NB4 (cell line): ENCODE data around the gene DNMT1.

Experiments used
- DNase-seq: peaks from one replicate; pipeline ENCODE4 v3.0.0; 2010; ENCODE audit warnings: low read depth
- H3K4me3 ChIP-seq: one replicate; pipeline ENCODE4 v1.5.1; 2011; ENCODE audit warnings: mild to moderate bottlenecking, low read depth, low read length, moderate library complexity
- CTCF ChIP-seq: IDR thresholded peaks from one replicate; pipeline ENCODE4 v1.5.1; 2012; ENCODE audit warnings: low read depth, low read length
- MAX ChIP-seq: IDR thresholded peaks from 2 replicates; pipeline ENCODE4 v1.6.1; 2011; ENCODE audit warnings: low read depth, low read length
- MYC ChIP-seq: IDR thresholded peaks from 2 replicates; pipeline ENCODE4 v1.6.1; 2011; ENCODE audit warnings: low read depth, low read length
- POLR2A ChIP-seq: IDR thresholded peaks from 2 replicates; pipeline ENCODE4 v1.6.1; 2011; ENCODE audit warnings: mild to moderate bottlenecking; ENCODE audit not compliant: insufficient read length; ENCODE audit errors: extremely low read depth

Gene DNMT1

GRCh38 chr19:10139952-10140351 is 54.8 kb downstream of the DNMT1 start:
- no peak overlapping the region for H3K4me3 ChIP-seq
- DNase-seq = no peak
- TF ChIP-seq MAX = no peak
- no peak for TF ChIP-seq CTCF
- TF ChIP-seq MYC = no peak

- DNase-seq = no peak
- TF ChIP-seq POLR2A (no peak), MYC (no peak), MAX (no peak)
- no peak overlapping the region for H3K4me3 ChIP-seq
Measured at GRCh38 chr19:10138879-10139795, 55.6 kb downstream of the DNMT1 start.

GRCh38 chr19:10137751-10138682 is 56.7 kb downstream of the DNMT1 start:
- H3K4me3 ChIP-seq = no peak overlapping the region
- DNase-seq = no peak

GRCh38 chr19:10136936-10137335 is 57.8 kb downstream of the DNMT1 start:
- no peak for DNase-seq
- no peak for TF ChIP-seq MAX
- no peak for TF ChIP-seq MYC
- no peak for TF ChIP-seq POLR2A
- no peak for TF ChIP-seq CTCF
- no peak overlapping the region for H3K4me3 ChIP-seq

More at GRCh38 chr19:10137751-10138682, 56.7 kb downstream of the DNMT1 start:
- no peak for TF ChIP-seq POLR2A
- no peak for TF ChIP-seq MAX
- TF ChIP-seq CTCF = no peak
- TF ChIP-seq MYC = no peak

GRCh38 chr19:10135551-10136334 is 59.0 kb downstream of the DNMT1 start:
- DNase-seq = no peak
- TF ChIP-seq CTCF = no peak
- TF ChIP-seq MYC = no peak
- TF ChIP-seq MAX = no peak
- no peak for TF ChIP-seq POLR2A
- no peak overlapping the region for H3K4me3 ChIP-seq
